GM21717 (cell line): ENCODE measurements around the gene GNAT1.

Experiments
- ATAC-seq: cut with Tn5 transposase; IDR thresholded peaks from one replicate; pipeline ENCODE4 v1.9.1; 2021; ENCODE audit warnings: mild to moderate bottlenecking, moderate library complexity; ENCODE audit not compliant: unreplicated experiment

GNAT1 gene

GRCh38 chr3:50174947-50175524 lies 16.4 kb upstream of the GNAT1 start:
- ATAC-seq: no peak

- no peak for ATAC-seq
Observed at GRCh38 chr3:50177346-50177745, 14.1 kb upstream of the GNAT1 start.

GRCh38 chr3:50179710-50180109 lies 11.7 kb upstream of the GNAT1 start:
- no peak for ATAC-seq

- no peak for ATAC-seq
Observed at GRCh38 chr3:50181985-50182384, 9.4 kb upstream of the GNAT1 start.

- no peak for ATAC-seq
Observed at GRCh38 chr3:50182533-50183099, 8.8 kb upstream of the GNAT1 start.

- ATAC-seq: no peak
Observed at GRCh38 chr3:50183755-50184154, 7.7 kb upstream of the GNAT1 start.

- ATAC-seq: no peak
Observed at GRCh38 chr3:50184242-50184978, 7.0 kb upstream of the GNAT1 start.

- no peak for ATAC-seq
Observed at GRCh38 chr3:50185230-50185629, 6.2 kb upstream of the GNAT1 start.

- ATAC-seq: no peak
Observed at GRCh38 chr3:50186096-50186495, 5.3 kb upstream of the GNAT1 start.

GRCh38 chr3:50187750-50188149 lies 3.7 kb upstream of the GNAT1 start:
- ATAC-seq: no peak

- ATAC-seq: no peak
Observed at GRCh38 chr3:50189274-50189673, 2.1 kb upstream of the GNAT1 start.

GRCh38 chr3:50189989-50190388 lies 1.4 kb upstream of the GNAT1 start:
- no peak for ATAC-seq

GRCh38 chr3:50192124-50192523 lies 714 bp downstream of the GNAT1 start:
- ATAC-seq: no peak

GRCh38 chr3:50192689-50193141 lies 1.3 kb downstream of the GNAT1 start:
- no peak for ATAC-seq

GRCh38 chr3:50193286-50193685 lies 1.9 kb downstream of the GNAT1 start:
- ATAC-seq: no peak

- ATAC-seq: no peak
Observed at GRCh38 chr3:50193746-50194127, 2.3 kb downstream of the GNAT1 start.

GRCh38 chr3:50194128-50194902 lies 2.9 kb downstream of the GNAT1 start:
- no peak for ATAC-seq

- no peak for ATAC-seq
Observed at GRCh38 chr3:50194903-50195500, 3.6 kb downstream of the GNAT1 start.

GRCh38 chr3:50195501-50196252 lies 4.3 kb downstream of the GNAT1 start:
- ATAC-seq: no peak

GRCh38 chr3:50196253-50196801 lies 4.9 kb downstream of the GNAT1 start:
- no peak for ATAC-seq
